GM06990 (cell line): ENCODE measurements around the gene INCENP.

ENCODE experiments used
- DNase-seq: peaks from one replicate; pipeline ENCODE4 v3.0.0-alpha.2; 2011; ENCODE audit not compliant: insufficient read length; ENCODE audit errors: extremely low read depth
- H3K27me3 ChIP-seq: replicated peaks from 2 replicates; pipeline ENCODE4 v1.6.0; 2011; ENCODE audit warnings: low read length; ENCODE audit not compliant: control insufficient read depth, insufficient read depth
- H3K36me3 ChIP-seq: 2 replicates; pipeline ENCODE4 v1.5.1; 2011; ENCODE audit warnings: low read length; ENCODE audit not compliant: control insufficient read depth, insufficient read depth
- H3K4me3 ChIP-seq: replicated peaks from 2 replicates; pipeline ENCODE4 v1.5.1; 2011; ENCODE audit warnings: low read depth, mild to moderate bottlenecking, control low read depth, low read length
- CTCF ChIP-seq: IDR thresholded peaks from 2 replicates; pipeline ENCODE4 v1.5.1; 2011; ENCODE audit warnings: low read length, control low read depth, mild to moderate bottlenecking, inconsistent platforms; ENCODE audit not compliant: insufficient read depth, poor library complexity, severe bottlenecking

Gene INCENP

DNA sequence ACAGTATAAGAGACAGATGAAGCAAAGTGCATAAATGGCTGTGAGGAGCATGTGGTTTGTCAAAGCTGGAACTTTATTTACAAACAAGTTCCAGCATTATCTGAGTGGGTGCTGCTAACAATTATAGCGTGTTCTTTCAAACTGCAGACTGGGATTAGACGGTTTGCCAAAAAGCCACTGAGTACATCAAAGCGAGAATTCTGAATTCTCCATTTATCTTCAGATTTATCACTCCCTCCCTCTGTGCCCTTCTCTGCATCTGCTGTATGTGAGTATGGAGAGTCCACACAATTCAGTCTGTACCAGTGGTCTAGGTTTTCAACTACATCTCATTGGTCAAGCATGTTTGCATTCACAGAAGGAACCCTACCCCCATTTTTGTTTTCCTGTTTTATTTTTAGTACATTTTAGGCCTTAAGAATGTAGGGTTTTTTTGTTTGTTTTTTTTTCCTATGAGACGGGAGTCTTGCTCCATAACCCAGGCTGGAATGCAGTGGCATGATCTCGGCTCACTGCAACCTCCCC, 18.1 kb upstream of the INCENP start:
- H3K36me3 ChIP-seq, result no peaks in the 10 kb centered on the region
- no peak for DNase-seq
- no peaks in the 10 kb centered on the region for H3K27me3 ChIP-seq
- TF ChIP-seq CTCF, result no peak
- H3K4me3 ChIP-seq, result no peak overlapping the region

- Histone ChIP-seq H3K36me3 (no peaks in the 10 kb centered on the region), H3K27me3 (no peaks in the 10 kb centered on the region), H3K4me3 (no peak overlapping the region)
- peak; percentile 73 for TF ChIP-seq CTCF
- DNase-seq, result no peak
Measured at GRCh38 chr11:62108017-62108750, 15.6 kb upstream of the INCENP start.

DNA sequence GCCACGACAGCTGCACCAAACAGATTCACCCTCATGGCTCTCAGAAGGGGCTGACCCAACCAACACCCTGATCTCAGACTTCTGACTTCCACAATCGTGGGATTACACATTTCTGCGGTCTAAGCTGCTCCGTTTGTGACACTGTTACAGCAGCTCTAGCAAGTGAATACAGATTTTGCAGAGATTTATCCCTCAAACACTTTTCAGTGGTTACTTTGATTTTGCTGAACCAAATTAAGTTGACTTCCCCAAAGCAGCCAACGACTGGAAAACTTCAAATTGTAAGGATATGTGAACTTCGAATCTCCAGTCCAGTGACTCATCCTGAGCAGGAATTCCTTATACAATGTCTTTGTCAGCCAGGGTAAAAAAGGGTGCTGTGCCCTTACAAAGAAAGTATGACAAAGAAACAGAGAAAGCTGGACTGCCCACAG, 14.8 kb upstream of the INCENP start:
- H3K27me3 ChIP-seq, result no peaks in the 10 kb centered on the region

GRCh38 chr11:62115085-62115694, 8.6 kb upstream of the INCENP start:
- Histone ChIP-seq H3K4me3 (no peak overlapping the region), H3K36me3 (no peaks in the 10 kb centered on the region), H3K27me3 (no peaks in the 10 kb centered on the region)
- no peak for TF ChIP-seq CTCF
- no peak for DNase-seq

More for the DNA sequence above, 14.8 kb upstream of the INCENP start:
- TF ChIP-seq CTCF, result no peak
- DNase-seq, result no peak
- H3K4me3 ChIP-seq, result no peak overlapping the region
- no peaks in the 10 kb centered on the region for H3K36me3 ChIP-seq

DNA sequence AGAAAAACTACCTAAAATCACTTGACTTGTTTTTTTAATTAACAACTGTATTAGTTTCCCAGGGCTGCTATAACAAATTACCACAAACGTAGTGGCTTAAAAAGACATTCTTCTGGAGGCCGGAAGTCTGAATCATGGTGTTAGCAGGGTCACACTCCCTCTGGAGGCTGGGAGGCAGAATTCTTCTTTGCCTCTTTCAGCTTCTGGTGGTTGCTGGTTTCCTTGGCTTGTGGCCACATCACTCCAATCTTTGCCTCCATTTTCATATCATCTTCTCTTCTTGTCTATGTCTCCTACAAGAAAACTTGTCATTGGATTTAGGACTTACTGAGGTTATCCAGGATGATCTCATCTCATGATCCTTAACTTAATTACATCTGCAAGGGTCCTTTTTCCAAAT, 7.4 kb upstream of the INCENP start:
- no peak for TF ChIP-seq CTCF
- no peak for DNase-seq
- H3K27me3 ChIP-seq, result no peaks in the 10 kb centered on the region
- H3K4me3 ChIP-seq, result no peak overlapping the region
- H3K36me3 ChIP-seq, result no peaks in the 10 kb centered on the region
